Esophagus squamous epithelium (tissue), 4 donors: ENCODE data around the gene NR1H2.

Experiments used
- POLR2A ChIP-seq, 4 donors: fragments of 450-650 bp; IDR thresholded peaks; one replicate each; pipeline ENCODE4 v1.6.1; 2017; ENCODE audit warnings: antibody characterized with exemption in 4 of 4, mild to moderate bottlenecking in 4 of 4, moderate library complexity in 3 of 4
- TF ChIP-seq, protein P1 (sequence below), 6 experiments: fragments of 450-650 bp in 4 of 6; fragments of 200-600 bp in 2 of 6; sonication (generic) in 2 of 6; IDR thresholded peaks; one replicate each; pipeline ENCODE4 v1.5.1; 2016 to 2019; ENCODE audit warnings: antibody characterized with exemption in 6 of 6, mild to moderate bottlenecking in 4 of 6, moderate library complexity in 4 of 6

DNA sequence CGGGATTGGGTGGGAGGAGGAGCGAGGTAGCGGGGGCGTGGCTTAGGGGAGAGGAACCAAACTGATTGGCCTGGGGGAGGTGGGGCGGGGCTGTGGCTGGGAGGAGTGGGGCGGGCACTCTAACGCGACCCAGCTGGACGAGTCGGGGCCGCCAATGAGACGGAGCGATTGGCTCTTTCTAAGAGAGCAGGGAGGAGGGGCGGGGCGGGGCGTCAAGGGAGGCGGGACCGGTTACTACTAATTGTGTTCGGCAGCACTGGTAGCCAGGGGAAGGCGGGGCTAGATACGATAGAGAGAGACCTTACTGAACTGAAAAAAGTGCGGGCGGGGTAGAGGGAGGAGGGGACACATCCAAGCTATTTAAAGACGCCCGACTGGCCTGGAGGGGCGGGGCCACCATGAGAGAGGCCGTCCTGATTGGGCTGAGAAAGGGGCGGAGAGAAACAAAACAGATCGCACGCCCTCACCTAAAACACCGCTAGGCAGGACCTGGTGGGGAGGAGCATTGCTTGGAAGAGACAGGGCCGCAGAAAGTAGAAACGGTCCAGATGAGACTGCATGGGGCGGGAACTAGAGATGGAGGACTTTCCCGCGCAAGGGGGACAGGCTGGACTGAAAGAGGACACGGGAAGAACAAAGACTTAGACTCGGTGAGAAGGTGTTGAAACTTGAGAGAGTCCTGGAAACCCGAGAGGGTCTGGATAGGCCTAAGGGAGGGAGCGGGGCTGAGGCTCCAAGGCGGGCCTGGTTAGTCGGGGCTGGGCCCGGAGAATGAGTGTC lies 46.9 kb upstream of the NR1H2 start, which contains the start of gene KCNC3:
- TF ChIP-seq, protein P1, sequence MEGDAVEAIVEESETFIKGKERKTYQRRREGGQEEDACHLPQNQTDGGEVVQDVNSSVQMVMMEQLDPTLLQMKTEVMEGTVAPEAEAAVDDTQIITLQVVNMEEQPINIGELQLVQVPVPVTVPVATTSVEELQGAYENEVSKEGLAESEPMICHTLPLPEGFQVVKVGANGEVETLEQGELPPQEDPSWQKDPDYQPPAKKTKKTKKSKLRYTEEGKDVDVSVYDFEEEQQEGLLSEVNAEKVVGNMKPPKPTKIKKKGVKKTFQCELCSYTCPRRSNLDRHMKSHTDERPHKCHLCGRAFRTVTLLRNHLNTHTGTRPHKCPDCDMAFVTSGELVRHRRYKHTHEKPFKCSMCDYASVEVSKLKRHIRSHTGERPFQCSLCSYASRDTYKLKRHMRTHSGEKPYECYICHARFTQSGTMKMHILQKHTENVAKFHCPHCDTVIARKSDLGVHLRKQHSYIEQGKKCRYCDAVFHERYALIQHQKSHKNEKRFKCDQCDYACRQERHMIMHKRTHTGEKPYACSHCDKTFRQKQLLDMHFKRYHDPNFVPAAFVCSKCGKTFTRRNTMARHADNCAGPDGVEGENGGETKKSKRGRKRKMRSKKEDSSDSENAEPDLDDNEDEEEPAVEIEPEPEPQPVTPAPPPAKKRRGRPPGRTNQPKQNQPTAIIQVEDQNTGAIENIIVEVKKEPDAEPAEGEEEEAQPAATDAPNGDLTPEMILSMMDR (IDR thresholded peaks at IDR 0.05): no peak
- TF ChIP-seq POLR2A (IDR thresholded peaks at IDR 0.05): peak in 2 of 4 donors; percentile 16 to 48
